ENCODE measurements around the gene HMX1.

- no peak for TF ChIP-seq ATF3 (IDR thresholded peaks at IDR 0.05; ENCODE audit: borderline replicate concordance, extremely low read depth, low read depth, low read length)
- no peak for TF ChIP-seq EZH2 (IDR thresholded peaks at IDR 0.05; ENCODE audit: borderline replicate concordance, control insufficient read depth, low read depth, low read length)
- TF ChIP-seq POLR2AphosphoS2 (IDR thresholded peaks at IDR 0.05; ENCODE audit: low read depth, low read length), result no peak
- TF ChIP-seq POLR2AphosphoS5 (IDR thresholded peaks at IDR 0.05; ENCODE audit: low read length), result no peak
- TF ChIP-seq YBX1 (IDR thresholded peaks at IDR 0.05), result no peak
Measured at GRCh38 chr4:8917321-8917811, 45.7 kb upstream of the HMX1 start.
